Neuronal stem cell (in vitro differentiated cells): ENCODE results near the gene FAM234B.
A peak's percentile ranks its signal among the peaks of the same experiment; 100 is the strongest.

Source experiments
- DNase-seq: peaks from one replicate; pipeline ENCODE4 v3.0.0-alpha.2; 2013; ENCODE audit warnings: low spot score
- H2AFZ ChIP-seq: one replicate; pipeline ENCODE4 v1.6.1; 2013; ENCODE audit warnings: mild to moderate bottlenecking, low read length, inconsistent platforms
- H2AK5ac ChIP-seq: 2 replicates; pipeline ENCODE4 v1.6.1; 2013; ENCODE audit warnings: low read depth, mild to moderate bottlenecking, inconsistent platforms, low read length, moderate library complexity, mixed read lengths
- H2BK120ac ChIP-seq: 2 replicates; pipeline ENCODE4 v1.6.1; 2013; ENCODE audit warnings: low read depth, mild to moderate bottlenecking, inconsistent platforms, low read length, moderate library complexity, mixed read lengths
- H2BK12ac ChIP-seq: one replicate; pipeline ENCODE4 v1.6.1; 2013; ENCODE audit warnings: low read length, inconsistent platforms
- H2BK15ac ChIP-seq: 2 replicates; pipeline ENCODE4 v1.6.1; 2013; ENCODE audit warnings: mild to moderate bottlenecking, low read length, inconsistent platforms, mixed read lengths
- H2BK5ac ChIP-seq: one replicate; pipeline ENCODE4 v1.6.1; 2013; ENCODE audit warnings: inconsistent platforms, mild to moderate bottlenecking, low read length, moderate library complexity
- H3K14ac ChIP-seq: one replicate; pipeline ENCODE4 v1.6.1; 2013; ENCODE audit warnings: low read length, inconsistent platforms
- H3K18ac ChIP-seq: 2 replicates; pipeline ENCODE4 v1.6.1; 2013; ENCODE audit warnings: low read length, inconsistent platforms
- H3K23ac ChIP-seq: 2 replicates; pipeline ENCODE4 v1.6.1; 2013; ENCODE audit warnings: low read depth, mild to moderate bottlenecking, mixed read lengths, low read length, inconsistent platforms; ENCODE audit not compliant: poor library complexity
- H3K27ac ChIP-seq: replicated peaks from 3 replicates; pipeline ENCODE4 v1.5.1; 2013; ENCODE audit warnings: low read length, inconsistent platforms
- H3K27me3 ChIP-seq, 3 experiments: 2 replicates each; pipeline ENCODE4 v1.6.1; 2013; ENCODE audit warnings: low read length in 3 of 3, mild to moderate bottlenecking in 2 of 3, inconsistent platforms in 1 of 3, low read depth in 1 of 3, mixed read lengths in 1 of 3, moderate library complexity in 1 of 3; ENCODE audit not compliant: control insufficient read depth in 3 of 3, insufficient read depth in 3 of 3
- H3K36me3 ChIP-seq, 2 donors: replicated peaks in 1 of 2; 2 replicates each; pipeline ENCODE4 v1.6.1; 2013; ENCODE audit warnings: low read length in 2 of 2; ENCODE audit not compliant: control insufficient read depth in 2 of 2, insufficient read depth in 2 of 2
- H3K4ac ChIP-seq: 2 replicates; pipeline ENCODE4 v1.6.1; 2013; ENCODE audit warnings: inconsistent platforms, mild to moderate bottlenecking, low read length, moderate library complexity
- H3K4me1 ChIP-seq, 2 donors: 1 replicate in 1 of 2; 2 replicates in 1 of 2; pipeline ENCODE4 v1.6.1; 2013; ENCODE audit warnings: low read length in 2 of 2, low read depth in 1 of 2; ENCODE audit not compliant: control insufficient read depth in 2 of 2, insufficient read depth in 1 of 2
- H3K4me2 ChIP-seq: one replicate; pipeline ENCODE4 v1.6.1; 2013; ENCODE audit warnings: mild to moderate bottlenecking, low read length, inconsistent platforms; ENCODE audit not compliant: insufficient read depth, poor library complexity, severe bottlenecking
- H3K4me3 ChIP-seq, 2 donors: 2 replicates each; pipeline ENCODE4 v1.5.1; 2013; ENCODE audit warnings: low read length in 2 of 2, mild to moderate bottlenecking in 2 of 2, inconsistent platforms in 1 of 2, moderate library complexity in 1 of 2
- H3K79me1 ChIP-seq: one replicate; pipeline ENCODE4 v1.6.1; 2013; ENCODE audit warnings: low read depth, mild to moderate bottlenecking, inconsistent platforms, low read length, moderate library complexity
- H3K9ac ChIP-seq: one replicate; pipeline ENCODE4 v1.6.1; 2013; ENCODE audit warnings: mild to moderate bottlenecking, low read depth, low read length, inconsistent platforms; ENCODE audit not compliant: poor library complexity
- H3K9me3 ChIP-seq, 2 donors: replicated peaks in 1 of 2; 2 replicates each; pipeline versions ENCODE3 to v1.6.1; 2013; ENCODE audit warnings: low read length in 2 of 2, mild to moderate bottlenecking in 2 of 2, inconsistent platforms in 1 of 2, low read depth in 1 of 2, mixed read lengths in 1 of 2, moderate library complexity in 1 of 2; ENCODE audit not compliant: control insufficient read depth in 2 of 2, insufficient read depth in 1 of 2
- H4K8ac ChIP-seq: one replicate; pipeline ENCODE4 v1.6.1; 2013; ENCODE audit warnings: low read depth, mild to moderate bottlenecking, inconsistent platforms, low read length, moderate library complexity
- H4K91ac ChIP-seq: one replicate; pipeline ENCODE4 v1.6.1; 2013; ENCODE audit warnings: low read length, low read depth, mild to moderate bottlenecking, inconsistent platforms; ENCODE audit not compliant: poor library complexity
- WGBS, 2 donors: extraction: QIAGEN DNeasy Blood & Tissue Kit; methylation state at CpG; one replicate each; pipeline ENCODE4 v1.1.7; 2013; ENCODE audit warnings: missing lambda C conversion rate in 2 of 2, mixed read lengths in 1 of 2; ENCODE audit not compliant: insufficient read length in 2 of 2, insufficient replicate concordance in 1 of 2; ENCODE audit errors: extremely low coverage in 2 of 2; 5-methylcytosine and 5-hydroxymethylcytosine counted together

FAM234B gene

GRCh38 chr12:13116259-13116658 lies 72.1 kb downstream of the FAM234B start:
- Histone ChIP-seq H3K9me3 (peaks cover 2 to 10% of the 10 kb centered on the region in 2 donors), H2BK120ac (peak overlapping the region; percentile 40), H3K79me1 (no peaks in the 10 kb centered on the region), H2BK12ac (no peak overlapping the region), H3K4me2 (no peak overlapping the region), H3K4ac (no peak overlapping the region), H2BK5ac (no peak overlapping the region), H4K91ac (no peak overlapping the region), H3K14ac (no peak overlapping the region), H3K27ac (no peak overlapping the region), H4K8ac (no peak overlapping the region), H3K27me3 (no peaks in the 10 kb centered on the region), H3K9ac (no peak overlapping the region), H3K4me1 (peaks cover 10 to 33% of the 10 kb centered on the region in 2 donors), H2AK5ac (no peak overlapping the region), H3K23ac (no peak overlapping the region), H3K18ac (peak overlapping the region; percentile 9), H3K4me3 (no peak overlapping the region), H2BK15ac (no peak overlapping the region), H3K36me3 (no peaks in the 10 kb centered on the region), H2AFZ (no peak overlapping the region)
- DNase-seq, result no peak
- WGBS, 2 donors, result no CpG with 5 or more reads among the region's 7 CpGs

DNA sequence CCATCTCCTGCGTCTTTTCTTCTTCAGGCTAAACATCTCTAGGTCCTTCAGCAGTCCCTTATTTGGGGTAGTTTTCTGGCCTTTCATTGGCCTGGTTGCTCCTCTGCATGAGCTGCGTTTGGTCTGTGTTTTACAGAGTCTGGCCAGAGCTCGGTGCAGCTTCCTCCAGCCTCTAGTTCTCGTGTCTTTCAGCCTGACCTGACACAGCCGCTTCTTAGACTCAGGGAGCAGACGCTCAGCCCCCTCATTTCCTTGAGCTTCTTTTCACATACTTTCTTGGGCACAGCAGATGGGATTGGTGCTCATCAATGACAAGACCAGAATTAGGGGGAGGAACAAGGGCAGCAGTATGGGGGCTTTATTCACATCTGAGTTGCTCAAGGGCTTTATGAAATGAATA lies 72.8 kb downstream of the FAM234B start:
- no peak overlapping the region for H2AK5ac ChIP-seq
- peaks cover under 1 to 6% of the 10 kb centered on the region in 2 donors for H3K9me3 ChIP-seq
- no peak overlapping the region for H3K4me2 ChIP-seq
- H3K4ac ChIP-seq, result no peak overlapping the region
- peak overlapping the region; percentile 55 for H2AFZ ChIP-seq
- H3K79me1 ChIP-seq, result no peaks in the 10 kb centered on the region
- no peak overlapping the region for H4K8ac ChIP-seq
- WGBS, 2 donors, result no CpG with 5 or more reads among the region's 6 CpGs
- no peak overlapping the region for H2BK15ac ChIP-seq
- peaks cover 10 to 33% of the 10 kb centered on the region in 2 donors for H3K4me1 ChIP-seq
- peak overlapping the region; percentile 77 for H3K18ac ChIP-seq
- peak overlapping the region; percentile 87 for H3K27ac ChIP-seq
- H2BK12ac ChIP-seq, result peak overlapping the region; percentile 1
- H3K9ac ChIP-seq, result no peak overlapping the region
- H3K36me3 ChIP-seq, result no peaks in the 10 kb centered on the region
- H2BK120ac ChIP-seq, result peak overlapping the region; percentile 40
- no peak overlapping the region for H2BK5ac ChIP-seq
- peak overlapping the region; percentile 43 for H3K14ac ChIP-seq
- H4K91ac ChIP-seq, result no peak overlapping the region
- DNase-seq, result no peak
- no peak overlapping the region for H3K4me3 ChIP-seq
- H3K27me3 ChIP-seq, result no peaks in the 10 kb centered on the region
- no peak overlapping the region for H3K23ac ChIP-seq

- Histone ChIP-seq H2BK12ac (no peak overlapping the region), H3K23ac (no peak overlapping the region), H3K9ac (no peak overlapping the region), H3K27me3 (no peaks in the 10 kb centered on the region), H3K4ac (no peak overlapping the region), H2BK15ac (no peak overlapping the region), H2AK5ac (no peak overlapping the region), H3K4me2 (no peak overlapping the region), H3K18ac (no peak overlapping the region), H2BK5ac (no peak overlapping the region), H3K9me3 (no peaks in the 10 kb centered on the region), H2BK120ac (no peak overlapping the region), H2AFZ (no peak overlapping the region), H3K36me3 (no peaks in the 10 kb centered on the region), H4K91ac (no peak overlapping the region), H3K4me1 (peaks cover 11 to 35% of the 10 kb centered on the region in 2 donors), H3K27ac (no peak overlapping the region), H4K8ac (no peak overlapping the region), H3K14ac (no peak overlapping the region), H3K4me3 (no peak overlapping the region), H3K79me1 (no peaks in the 10 kb centered on the region)
- no peak for DNase-seq
- no CpG with 5 or more reads among the region's 2 CpGs for WGBS, 2 donors
Measured at GRCh38 chr12:13119826-13120225, 75.6 kb downstream of the FAM234B start.

GRCh38 chr12:13120413-13120812 lies 76.2 kb downstream of the FAM234B start:
- no peaks in the 10 kb centered on the region for H3K36me3 ChIP-seq
- no peak for DNase-seq

More at GRCh38 chr12:13120413-13120812, 76.2 kb downstream of the FAM234B start:
- H3K79me1 ChIP-seq, result no peaks in the 10 kb centered on the region
- no peak overlapping the region for H3K4me2 ChIP-seq
- H2BK5ac ChIP-seq, result no peak overlapping the region
- H3K27ac ChIP-seq, result no peak overlapping the region
- H2AK5ac ChIP-seq, result no peak overlapping the region
- H3K9ac ChIP-seq, result no peak overlapping the region
- WGBS, 2 donors, result no CpG with 5 or more reads among the region's 3 CpGs
- H3K4ac ChIP-seq, result no peak overlapping the region
- no peak overlapping the region for H2BK120ac ChIP-seq
- H3K18ac ChIP-seq, result no peak overlapping the region
- no peak overlapping the region for H3K23ac ChIP-seq
- H3K4me3 ChIP-seq, result no peak overlapping the region
- no peaks in the 10 kb centered on the region for H3K27me3 ChIP-seq
- H2BK15ac ChIP-seq, result no peak overlapping the region
- no peak overlapping the region for H2BK12ac ChIP-seq
- no peak overlapping the region for H4K8ac ChIP-seq
- H3K9me3 ChIP-seq, result no peaks in the 10 kb centered on the region
- H3K14ac ChIP-seq, result no peak overlapping the region
- H4K91ac ChIP-seq, result no peak overlapping the region
- peaks cover 16 to 33% of the 10 kb centered on the region in 2 donors for H3K4me1 ChIP-seq
- H2AFZ ChIP-seq, result no peak overlapping the region
